Liver (tissue), 9 donors: ENCODE measurements around the gene BMPER. TPM values are rescaled to one million over a fixed set of nuclear protein-coding genes. Genes with fewer than 3 reads are reported as not detected.

Experiments used
- DNase-seq: peaks from one replicate; pipeline ENCODE4 v3.0.0-alpha.2; 2017; ENCODE audit warnings: low spot score
- H3K27ac ChIP-seq, 2 donors: one replicate each; pipeline ENCODE4 v1.7.0; 2013; ENCODE audit warnings: inconsistent platforms in 2 of 2, low read length in 2 of 2, control low read depth in 1 of 2, low read depth in 1 of 2, mild to moderate bottlenecking in 1 of 2
- H3K27me3 ChIP-seq, 4 donors: one replicate each; pipeline versions ENCODE4 v1.6.1 to v1.7.0; 2013; ENCODE audit warnings: low read length in 3 of 4, inconsistent platforms in 1 of 4, mild to moderate bottlenecking in 1 of 4, moderate library complexity in 1 of 4; ENCODE audit not compliant: control insufficient read depth in 4 of 4, insufficient read depth in 4 of 4
- H3K36me3 ChIP-seq, 4 donors: one replicate each; pipeline versions ENCODE4 v1.6.1 to v1.7.0; 2013; ENCODE audit warnings: low read length in 3 of 4, mild to moderate bottlenecking in 3 of 4, low read depth in 1 of 4, moderate library complexity in 1 of 4; ENCODE audit not compliant: control insufficient read depth in 4 of 4, insufficient read depth in 3 of 4
- H3K4me1 ChIP-seq, 4 donors: one replicate each; pipeline versions ENCODE4 v1.6.1 to v1.7.0; 2013; ENCODE audit warnings: low read length in 3 of 4, mild to moderate bottlenecking in 3 of 4, moderate library complexity in 1 of 4; ENCODE audit not compliant: control insufficient read depth in 4 of 4, insufficient read depth in 4 of 4
- H3K4me3 ChIP-seq, 3 donors: one replicate each; pipeline versions ENCODE4 v1.6.1 to v1.7.0; 2013; ENCODE audit warnings: low read length in 3 of 3, control low read depth in 1 of 3, low read depth in 1 of 3, mild to moderate bottlenecking in 1 of 3
- H3K9ac ChIP-seq, 2 donors: one replicate each; pipeline ENCODE4 v1.7.0; 2013; ENCODE audit warnings: low read length in 2 of 2, mild to moderate bottlenecking in 2 of 2, moderate library complexity in 2 of 2, control low read depth in 1 of 2, low read depth in 1 of 2
- H3K9me3 ChIP-seq, 4 donors: one replicate each; pipeline versions ENCODE4 v1.6.1 to v1.7.0; 2013; ENCODE audit warnings: low read length in 3 of 4; ENCODE audit not compliant: control insufficient read depth in 4 of 4
- CTCF ChIP-seq: fragments of 150-350 bp; IDR thresholded peaks from 2 replicates; pipeline ENCODE4 v1.5.1; 2017; ENCODE audit warnings: improper control_type of control experiment, low read depth, low read length; ENCODE audit not compliant: missing input control
- EGR1 ChIP-seq, 2 donors: IDR thresholded peaks; 2 replicates each; pipeline ENCODE4 v1.6.1; 2016 to 2018; ENCODE audit warnings: antibody characterized with exemption in 2 of 2, low read depth in 2 of 2
- FOXA1 ChIP-seq: IDR thresholded peaks from 2 replicates; pipeline ENCODE4 v1.6.1; 2016; ENCODE audit warnings: antibody characterized with exemption
- FOXA2 ChIP-seq: IDR thresholded peaks from 2 replicates; pipeline ENCODE4 v1.6.1; 2016; ENCODE audit warnings: antibody characterized with exemption
- GABPA ChIP-seq, 2 donors: IDR thresholded peaks in 1 of 2; conservative IDR thresholded peaks in 1 of 2; 2 replicates each; pipeline ENCODE4 v1.6.1; 2016; ENCODE audit warnings: antibody characterized with exemption in 2 of 2, mild to moderate bottlenecking in 1 of 2, moderate library complexity in 1 of 2
- HNF4A ChIP-seq, 2 donors: conservative IDR thresholded peaks; 2 replicates each; pipeline ENCODE4 v1.6.1; 2016; ENCODE audit warnings: antibody characterized with exemption in 2 of 2, mild to moderate bottlenecking in 2 of 2
- HNF4G ChIP-seq: IDR thresholded peaks from 2 replicates; pipeline ENCODE4 v1.6.1; 2016; ENCODE audit warnings: antibody characterized with exemption
- JUND ChIP-seq, 2 donors: IDR thresholded peaks; 2 replicates each; pipeline ENCODE4 v1.6.1; 2016; ENCODE audit warnings: antibody characterized with exemption in 2 of 2
- MAX ChIP-seq: IDR thresholded peaks from 2 replicates; pipeline ENCODE4 v1.6.1; 2016; ENCODE audit warnings: antibody characterized with exemption
- RXRA ChIP-seq, 2 donors: IDR thresholded peaks; 2 replicates each; pipeline ENCODE4 v1.6.1; 2017 to 2018; ENCODE audit warnings: antibody characterized with exemption in 2 of 2, mild to moderate bottlenecking in 1 of 2
- SP1 ChIP-seq: IDR thresholded peaks from 2 replicates; pipeline ENCODE4 v1.6.1; 2018; ENCODE audit warnings: antibody characterized with exemption, mild to moderate bottlenecking
- TAF1 ChIP-seq: conservative IDR thresholded peaks from 2 replicates; pipeline ENCODE4 v1.6.1; 2016; ENCODE audit warnings: antibody characterized with exemption, mild to moderate bottlenecking
- ZBTB33 ChIP-seq: IDR thresholded peaks from 2 replicates; pipeline ENCODE4 v1.6.1; 2016; ENCODE audit warnings: antibody characterized with exemption
- WGBS: extraction: QIAGEN DNeasy Blood & Tissue Kit; methylation state at CpG from one replicate; pipeline ENCODE4 v1.1.7; 2013; 5-methylcytosine and 5-hydroxymethylcytosine counted together
- polyA plus RNA-seq, 2 donors: library from polyadenylated mRNA; stranded (reverse) in 1 of 2; unstranded in 1 of 2; fragments of 200-250 nt in 1 of 2; fragments of >200 nt in 1 of 2; fragmentation: Nextera tagmentation in 1 of 2; extraction: Ambion mirVana in 1 of 2; gene quantifications; one replicate each; pipeline versions ENCODE4 v1.2.1 to v1.2.3, GENCODE V29; 2013 to 2015
- total RNA-seq, 2 donors: library from RNA; depleted of rRNA; stranded (reverse); fragments of >200 nt; gene quantifications; one replicate each; pipeline ENCODE4 v1.2.3, GENCODE V29; 2014
- donor health status: healthy.
- donor health status: healthy.
- donor health status: healthy.
- donor health status: healthy.
- donor health status: healthy.

The BMPER gene
- total and polyA plus RNA-seq, 4 donors, result 4.0 to 8.5 (median 6.2) TPM

- TF ChIP-seq MAX (no peak), RXRA (IDR thresholded peaks at IDR 0.05) (no peak), ZBTB33 (no peak), SP1 (no peak), HNF4G (no peak), TAF1 (no peak)
- Histone ChIP-seq H3K9ac (no peak overlapping the region), H3K27ac (no peak overlapping the region), H3K27me3 (no peaks in the 10 kb centered on the region), H3K4me3 (no peak overlapping the region), H3K4me1 (no peaks in the 10 kb centered on the region), H3K9me3 (no peaks in the 10 kb centered on the region), H3K36me3 (no peaks in the 10 kb centered on the region)
- no peak for DNase-seq
- whole genome bisulfite sequencing, result 89% methylated on average over 2 of the region's 2 CpGs
These were observed 17.5 kb downstream of the BMPER start for GRCh38 chr7:33922820-33923219.

GRCh38 chr7:33923440-33924229 lies 18.3 kb downstream of the BMPER start:
- H3K36me3 ChIP-seq, result no peaks in the 10 kb centered on the region
- no peaks in the 10 kb centered on the region for H3K27me3 ChIP-seq
- no peaks in the 10 kb centered on the region for H3K4me1 ChIP-seq
- TF ChIP-seq TAF1, result no peak
- TF ChIP-seq JUND (IDR thresholded peaks at IDR 0.05), result no peak
- TF ChIP-seq HNF4A (conservative IDR thresholded peaks at IDR 0.05), result no peak
- no peak for TF ChIP-seq MAX
- TF ChIP-seq GABPA (IDR thresholded peaks at IDR 0.05 in 1 of 2, conservative IDR thresholded peaks at IDR 0.05 in 1 of 2), result no peak
- no peak for TF ChIP-seq CTCF
- no peak for TF ChIP-seq EGR1 (IDR thresholded peaks at IDR 0.05; ENCODE audit: low read depth in 2 of 2)
- no peak for TF ChIP-seq FOXA1
- TF ChIP-seq SP1, result no peak
- TF ChIP-seq HNF4G, result no peak
- no peak for TF ChIP-seq FOXA2
- no peak for TF ChIP-seq ZBTB33
- H3K9ac ChIP-seq, result no peak overlapping the region
- H3K9me3 ChIP-seq, result no peaks in the 10 kb centered on the region
- no peak for DNase-seq
- WGBS, result 77% methylated on average over 5 of the region's 5 CpGs
- no peak overlapping the region for H3K4me3 ChIP-seq
- no peak overlapping the region for H3K27ac ChIP-seq
